Activated naive CD4-positive, alpha-beta T cell treated with Interleukin-2 at 50 U/mL for 16 hours (primary cell): ENCODE results near the gene FKBP14.

Source experiments
- DNase-seq: peaks from one replicate; pipeline ENCODE4 v3.0.0-alpha.2; 2020

FKBP14 gene, protein sequence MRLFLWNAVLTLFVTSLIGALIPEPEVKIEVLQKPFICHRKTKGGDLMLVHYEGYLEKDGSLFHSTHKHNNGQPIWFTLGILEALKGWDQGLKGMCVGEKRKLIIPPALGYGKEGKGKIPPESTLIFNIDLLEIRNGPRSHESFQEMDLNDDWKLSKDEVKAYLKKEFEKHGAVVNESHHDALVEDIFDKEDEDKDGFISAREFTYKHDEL

DNA sequence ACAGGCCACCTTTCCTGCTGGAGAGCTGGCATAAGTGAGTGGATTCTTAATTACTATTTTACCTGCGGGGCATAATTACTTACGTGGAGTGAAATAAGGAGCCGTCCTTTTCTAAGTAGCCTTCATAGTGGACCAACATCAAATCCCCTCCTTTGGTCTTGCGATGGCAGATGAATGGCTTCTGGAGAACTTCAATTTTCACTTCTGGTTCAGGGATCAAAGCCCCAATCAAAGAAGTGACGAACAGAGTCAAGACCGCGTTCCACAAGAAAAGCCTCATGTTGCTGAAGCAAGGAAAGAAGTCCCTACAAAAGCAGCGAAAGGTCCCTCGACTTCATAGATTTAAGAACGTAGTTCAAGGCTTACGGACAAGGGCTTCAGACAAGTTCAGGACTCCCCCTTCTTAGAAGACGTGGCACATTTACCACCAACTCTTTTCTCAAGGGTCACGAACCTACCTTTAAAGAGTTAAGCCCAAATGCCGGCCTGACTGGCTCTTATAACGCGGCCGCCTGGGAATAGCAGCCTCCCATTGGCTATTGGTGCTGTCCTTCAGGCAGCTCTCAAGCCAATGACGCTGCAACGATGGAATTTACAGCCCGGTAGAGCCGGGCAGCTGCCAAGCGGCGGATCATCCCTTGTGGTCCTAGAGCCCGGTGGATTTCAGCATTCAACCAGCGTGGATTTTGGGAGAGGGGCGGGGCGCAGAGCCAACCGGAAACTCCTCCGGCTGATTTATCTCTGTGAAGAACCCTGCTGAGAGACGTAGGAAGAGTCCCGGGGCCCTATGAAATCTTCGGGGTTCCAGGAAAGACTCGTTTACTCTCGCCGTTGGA, at the start of gene FKBP14:
TSS of gene FKBP14 (minus strand) at position 474 of the 836 bp plus-strand sequence. CDS start at position 280, 194 bp downstream.
- peak; percentile 93 for DNase-seq

DNA sequence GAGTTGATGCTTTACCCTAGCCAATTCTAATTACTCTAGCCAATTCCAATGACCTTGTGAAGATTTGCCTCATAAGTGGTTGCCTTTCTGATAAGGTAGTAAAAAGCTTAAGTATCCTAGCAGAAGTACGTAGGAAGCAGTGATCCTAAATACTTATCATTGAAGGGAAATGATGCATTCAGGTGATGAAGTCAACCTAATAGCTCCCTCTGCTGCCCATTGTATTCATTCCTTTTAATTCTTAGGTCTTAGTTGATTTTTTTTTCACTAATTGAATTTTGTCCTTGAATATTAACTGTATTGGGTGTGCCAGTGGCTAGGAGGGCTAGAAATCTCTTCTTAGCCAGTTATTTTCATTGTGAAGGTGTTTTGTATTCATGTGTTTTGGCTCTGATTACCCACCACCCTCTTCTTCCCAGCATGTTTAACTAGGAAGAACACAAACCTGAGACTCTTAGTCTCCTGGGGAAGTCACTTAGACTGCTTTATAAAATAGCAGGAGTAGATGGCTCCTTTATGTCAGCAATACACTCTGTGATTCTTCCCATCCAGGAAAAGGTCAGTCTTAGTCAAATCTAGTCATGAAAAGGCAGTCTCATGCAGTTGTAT, 48.0 kb upstream of the FKBP14 start:
- DNase-seq: no peak

DNA sequence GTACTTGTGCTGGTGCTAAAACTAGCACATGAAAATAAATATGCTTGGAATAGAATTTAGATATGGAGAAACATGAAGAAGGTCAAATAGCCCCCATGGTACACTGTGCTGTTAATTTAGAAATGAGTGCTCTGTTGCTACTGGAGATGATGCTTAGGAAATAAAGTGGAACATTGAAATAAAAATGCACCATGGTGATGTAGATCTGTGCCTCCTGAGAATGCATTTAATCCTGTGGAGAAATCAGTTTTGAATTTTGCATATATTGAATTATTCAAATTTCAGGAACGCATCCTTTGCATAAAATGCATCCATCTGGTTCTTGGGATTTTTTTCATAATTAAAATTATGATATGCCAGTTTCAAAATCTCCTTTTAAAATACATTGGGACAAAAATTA, 46.2 kb upstream of the FKBP14 start:
- DNase-seq: no peak

DNA sequence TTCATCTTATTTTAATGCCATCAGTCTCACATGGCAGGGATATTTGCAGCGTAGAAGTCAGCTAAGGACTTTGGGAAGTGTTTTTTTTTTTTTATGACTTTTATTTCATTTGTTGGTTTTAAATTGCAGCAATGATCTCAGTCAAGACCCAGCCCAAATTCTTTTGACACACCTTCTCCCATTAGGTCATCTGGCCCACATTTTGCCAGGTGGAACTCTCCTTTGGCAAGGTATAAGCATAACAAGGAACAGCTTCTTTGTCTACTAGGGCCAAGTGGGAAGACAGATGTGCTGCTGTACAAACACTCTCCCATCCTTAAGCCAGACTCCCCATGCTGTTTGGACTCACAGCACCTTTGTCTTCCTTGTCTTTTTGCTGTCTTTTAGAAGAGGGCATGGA, 43.5 kb upstream of the FKBP14 start:
- DNase-seq: no peak

DNA sequence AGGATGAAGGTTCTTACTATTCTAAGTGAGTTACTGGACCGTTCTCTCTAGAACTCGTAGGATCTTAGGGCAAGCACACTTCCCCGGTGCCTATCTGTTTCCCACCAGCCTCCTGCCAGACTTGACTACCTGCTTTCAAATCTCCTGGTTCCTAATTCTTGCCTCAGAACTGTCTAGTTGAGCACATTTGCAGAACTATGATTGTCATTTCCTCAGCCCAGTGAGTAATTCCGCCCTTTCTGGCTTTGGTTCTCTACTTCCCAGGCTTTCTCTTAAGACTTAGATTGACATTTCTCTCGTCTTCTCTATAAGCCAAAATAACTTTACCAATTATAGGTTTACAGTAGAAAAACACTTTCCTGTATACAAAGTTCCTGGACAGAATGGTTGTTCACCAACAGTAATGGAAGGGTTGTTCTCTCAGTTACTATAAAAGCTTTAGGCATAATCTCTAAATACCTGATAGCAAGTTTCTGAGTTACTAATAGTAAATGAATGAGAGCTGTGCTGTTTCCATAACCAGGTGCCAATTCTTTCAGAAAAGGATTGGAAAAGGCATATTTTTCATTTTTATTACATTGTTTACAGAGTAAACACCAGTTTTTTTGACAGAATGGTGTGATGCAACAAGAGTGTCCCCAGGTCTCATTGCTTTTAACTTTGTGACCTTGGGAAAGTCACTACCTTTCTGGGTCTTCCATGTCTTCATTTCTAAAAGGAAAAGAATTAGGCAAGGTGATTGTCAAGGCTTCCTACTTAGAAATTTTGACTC, 42.8 kb upstream of the FKBP14 start:
- no peak for DNase-seq

DNA sequence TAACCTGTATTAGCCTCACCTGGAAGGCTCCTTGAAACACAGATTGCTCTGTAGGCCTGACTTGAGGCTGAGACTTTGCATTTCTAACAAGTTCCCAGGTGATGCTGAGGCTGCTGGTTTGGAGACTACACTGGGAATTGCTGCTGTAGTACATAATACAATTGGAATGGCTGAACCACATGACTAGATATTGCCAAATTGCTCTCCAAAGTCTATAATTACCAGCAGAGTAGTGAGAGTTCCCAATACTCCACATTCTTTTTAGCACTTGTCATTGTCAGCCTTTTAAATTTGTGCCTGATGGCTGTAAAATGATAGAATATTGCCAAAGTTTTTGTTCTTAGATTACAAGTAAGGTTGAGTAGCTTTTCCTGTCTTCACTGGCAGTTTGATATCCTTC, 41.6 kb upstream of the FKBP14 start:
- DNase-seq: no peak

DNA sequence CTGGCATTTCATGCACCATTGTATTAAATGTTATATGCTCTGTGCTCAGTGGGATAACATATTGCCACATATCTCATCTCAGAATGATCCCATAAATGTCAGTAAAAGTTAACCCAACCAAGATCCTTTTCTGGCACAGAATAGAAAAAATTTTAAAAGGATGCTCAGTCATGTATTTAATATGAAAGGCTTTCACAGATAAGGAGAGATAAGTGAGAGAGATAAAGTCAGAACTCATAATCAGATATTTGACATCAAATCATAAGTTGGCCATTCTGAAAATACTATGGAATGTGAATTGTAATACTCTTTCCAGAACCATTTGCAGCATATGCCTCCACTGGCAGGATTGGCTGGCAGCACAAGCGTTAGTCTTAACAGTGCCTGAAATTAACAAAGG, 40.2 kb upstream of the FKBP14 start:
- DNase-seq: no peak

DNA sequence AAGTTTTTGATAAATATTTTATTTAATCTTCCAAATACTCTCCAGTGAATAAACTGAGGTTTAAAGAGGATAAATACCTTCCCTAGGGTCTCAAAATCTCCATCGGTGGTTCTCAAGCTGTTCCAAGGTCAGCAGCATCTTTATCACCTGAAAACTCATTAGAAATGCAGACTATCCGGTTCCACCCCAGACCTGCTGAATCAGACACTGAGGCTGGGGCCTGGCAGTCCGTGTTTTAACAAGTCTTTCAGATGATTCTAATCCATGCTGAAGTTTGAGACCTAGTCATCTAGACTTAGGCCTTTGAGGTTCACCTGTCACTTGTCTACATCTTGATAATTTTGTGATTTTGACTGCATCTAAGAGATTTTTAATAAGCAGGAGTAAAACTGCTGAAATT, 39.2 kb upstream of the FKBP14 start:
- DNase-seq: no peak

DNA sequence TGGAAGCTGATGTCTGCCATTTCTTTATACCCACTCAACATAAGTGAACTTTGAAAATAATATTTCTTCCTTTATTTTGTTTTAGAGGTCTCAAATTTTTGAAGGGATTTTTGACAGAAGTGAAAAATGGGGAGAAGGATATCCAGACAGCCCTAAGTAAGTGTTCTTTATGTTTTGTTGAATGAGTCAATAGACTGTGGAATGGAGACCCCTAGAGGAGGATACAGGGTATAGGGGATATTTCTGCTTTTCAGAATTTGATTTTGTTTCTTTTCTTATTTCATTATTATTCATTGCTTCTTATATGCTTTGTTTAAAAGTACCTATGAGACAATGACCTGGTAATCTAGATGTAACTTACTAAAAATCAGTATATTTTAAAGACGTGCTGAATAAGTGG, 36.1 kb upstream of the FKBP14 start:
- no peak for DNase-seq

DNA sequence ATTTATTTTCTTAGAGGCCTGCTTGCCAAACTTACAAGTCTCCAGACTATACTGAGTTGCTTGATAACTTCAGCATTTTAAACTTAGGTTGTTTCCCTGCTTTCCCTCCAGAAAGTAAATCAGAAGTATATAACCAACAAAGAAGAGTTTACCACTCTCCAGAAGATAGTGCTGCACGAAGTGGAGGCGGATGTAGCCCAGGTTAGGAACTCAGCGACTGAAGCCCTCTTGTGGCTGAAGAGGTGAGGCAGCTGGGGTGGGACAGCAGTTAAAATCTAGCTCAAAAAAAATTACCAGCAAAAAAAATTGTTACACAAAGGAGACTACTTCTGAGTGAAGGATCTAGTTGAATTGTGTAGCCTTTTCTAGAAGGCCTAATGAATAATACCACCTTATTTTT, 35.3 kb upstream of the FKBP14 start:
- peak; percentile 31 for DNase-seq

DNA sequence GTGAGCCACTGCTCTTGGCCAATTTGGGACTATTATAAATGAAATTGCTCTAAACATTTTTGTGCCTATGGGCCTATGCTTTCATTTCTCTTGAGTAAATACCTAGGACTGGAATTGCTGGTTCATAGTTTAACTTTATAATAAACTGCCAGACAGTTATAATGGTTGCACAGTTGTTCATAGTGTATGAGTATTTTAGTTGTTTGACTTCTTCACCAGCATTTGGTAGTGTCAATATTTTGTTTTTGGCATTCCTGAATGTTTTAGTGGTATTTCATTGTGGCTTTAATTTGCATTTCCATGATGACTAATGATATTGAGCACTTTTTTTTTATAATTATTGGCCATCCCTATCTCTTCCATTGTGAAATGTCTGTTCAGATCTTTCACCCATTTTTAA, 31.2 kb upstream of the FKBP14 start:
- no peak for DNase-seq

DNA sequence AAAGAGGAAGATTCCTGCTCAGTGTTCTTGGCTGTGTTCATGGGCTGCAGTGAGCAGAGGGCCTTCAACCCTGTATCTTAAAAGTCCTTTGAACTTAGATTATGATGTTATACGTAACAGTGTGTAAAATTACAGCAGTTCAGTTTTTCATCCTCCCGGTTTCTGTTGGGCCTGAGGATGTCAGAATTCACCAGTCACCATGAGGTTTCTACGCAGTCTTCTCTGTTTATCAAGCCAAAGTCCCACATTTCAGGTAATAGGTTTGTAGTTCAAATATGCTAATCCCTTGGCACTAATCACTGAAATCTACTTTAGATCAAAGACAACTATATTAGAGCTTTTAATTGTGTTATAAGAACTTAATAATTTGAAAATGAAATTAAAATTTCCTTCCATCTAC, 26.6 kb upstream of the FKBP14 start:
- DNase-seq: no peak

DNA sequence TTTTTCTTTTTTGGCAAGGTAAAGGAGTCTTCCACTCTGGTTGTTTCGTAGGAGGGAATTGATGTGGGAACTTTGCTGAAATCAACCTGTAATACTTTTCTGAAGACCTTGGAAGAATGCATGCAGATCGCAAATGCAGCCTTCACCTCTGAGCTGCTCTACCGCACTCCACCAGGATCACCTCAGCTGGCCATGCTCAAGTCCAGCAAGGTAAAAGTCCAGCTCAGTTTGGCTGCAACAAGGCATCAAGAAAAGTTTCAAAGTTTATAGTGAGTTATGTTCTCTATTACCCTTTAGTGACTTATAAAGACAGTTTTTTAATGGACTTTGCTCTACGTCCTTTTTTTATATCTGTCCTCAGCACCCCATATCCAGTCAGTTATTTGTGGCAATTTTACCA, 22.7 kb upstream of the FKBP14 start:
- no peak for DNase-seq

DNA sequence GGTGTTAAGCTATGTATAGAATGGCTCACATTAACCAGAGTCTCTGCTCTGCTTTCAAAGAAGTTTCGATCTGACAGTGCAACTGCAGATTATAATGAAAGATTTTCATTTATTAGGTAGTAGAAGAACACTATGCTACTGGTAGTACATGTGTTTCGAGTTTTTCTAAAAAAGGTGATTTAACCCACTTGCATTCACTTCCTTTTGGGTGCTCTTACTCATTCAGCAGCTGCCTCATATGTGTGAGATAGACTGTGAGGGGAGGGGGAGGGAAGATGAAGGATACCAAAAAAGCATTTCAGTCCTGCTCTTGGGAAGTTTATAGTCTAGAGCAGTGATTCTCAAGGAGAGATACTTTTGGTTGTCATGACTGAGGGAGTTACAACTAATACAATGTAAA, 22.1 kb upstream of the FKBP14 start:
- DNase-seq: no peak

DNA sequence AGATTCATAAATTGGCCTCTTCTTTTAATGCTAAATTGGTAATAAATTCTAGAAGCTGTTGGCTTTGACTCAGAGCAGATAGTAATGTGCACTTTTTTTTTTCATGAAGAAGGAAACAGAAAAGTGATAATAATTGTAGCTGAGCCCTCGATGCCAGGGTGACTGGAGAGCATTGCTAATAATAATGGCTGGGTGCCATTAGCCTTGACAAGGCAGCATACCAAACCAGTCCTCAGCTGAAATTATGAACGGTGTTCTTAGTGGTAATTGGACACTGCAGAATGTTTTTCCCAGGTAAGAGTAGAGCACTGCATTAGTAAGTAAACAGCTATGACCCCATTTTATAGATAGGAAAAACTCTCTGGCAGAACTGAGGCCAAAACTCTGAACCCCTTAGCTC, 20.6 kb upstream of the FKBP14 start:
- DNase-seq: no peak

DNA sequence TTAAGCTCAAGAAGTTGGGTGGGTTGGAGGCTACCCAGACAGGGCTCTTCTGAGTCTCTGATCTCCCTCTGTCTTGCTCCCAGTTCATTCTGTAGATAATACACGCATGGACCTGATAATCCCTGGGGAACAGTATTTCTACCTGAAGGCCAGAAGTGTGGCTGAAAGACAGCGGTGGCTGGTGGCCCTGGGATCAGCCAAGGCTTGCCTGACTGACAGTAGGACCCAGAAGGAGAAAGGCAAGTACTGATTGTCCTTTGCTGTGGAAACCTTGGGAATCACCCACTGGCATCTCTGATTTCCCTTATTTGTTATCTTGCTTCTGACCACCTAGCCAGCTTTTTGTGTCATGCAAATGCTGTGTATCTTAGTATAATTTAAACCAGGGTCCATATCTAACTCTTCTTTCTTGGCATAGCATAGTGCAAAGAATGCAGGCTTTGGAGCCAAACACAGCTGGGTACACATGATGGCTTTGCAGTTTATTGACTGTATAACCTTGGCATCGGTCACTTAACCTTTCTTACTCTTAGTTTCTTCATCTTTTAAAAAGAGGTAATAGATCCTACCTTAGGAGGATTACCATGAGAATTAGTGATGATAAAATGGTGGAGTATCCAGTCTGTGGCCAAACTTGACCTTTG, 19.7 kb upstream of the FKBP14 start:
- no peak for DNase-seq

DNA sequence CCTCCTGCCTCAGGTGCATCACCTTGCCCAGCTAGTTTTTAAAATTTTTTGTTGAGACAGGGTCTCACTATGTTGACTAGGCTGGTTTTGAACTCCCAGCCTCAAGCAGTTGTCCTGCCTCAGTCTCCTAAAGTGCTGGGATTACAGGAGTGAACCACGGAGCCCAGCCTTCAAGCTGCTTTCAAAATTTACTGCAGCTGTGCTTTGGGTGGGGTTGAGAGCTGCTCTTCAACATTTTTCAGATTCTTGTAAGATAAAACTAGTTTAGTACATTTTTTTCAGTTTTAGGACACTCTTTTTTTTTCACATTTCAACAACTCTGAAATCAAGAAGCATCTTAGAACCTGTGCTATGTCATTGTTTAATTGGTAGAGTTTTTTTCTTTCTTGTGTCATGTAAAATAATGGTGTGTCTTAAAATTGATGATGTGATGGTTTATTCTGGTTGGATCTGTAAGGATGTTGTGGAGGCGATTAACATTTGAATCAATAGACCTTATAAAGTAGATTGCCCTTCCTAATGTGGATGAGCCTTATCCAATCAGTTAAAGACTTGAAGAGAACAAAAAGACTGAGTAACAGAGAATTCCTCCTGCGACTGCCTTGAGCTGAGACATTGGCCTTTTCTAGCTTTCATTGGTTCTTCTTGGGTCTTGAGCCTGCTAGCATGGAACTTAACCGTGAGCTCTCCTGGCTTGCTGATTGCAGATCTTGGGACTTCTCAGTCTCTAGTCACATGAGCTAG, 15.2 kb upstream of the FKBP14 start:
- no peak for DNase-seq

DNA sequence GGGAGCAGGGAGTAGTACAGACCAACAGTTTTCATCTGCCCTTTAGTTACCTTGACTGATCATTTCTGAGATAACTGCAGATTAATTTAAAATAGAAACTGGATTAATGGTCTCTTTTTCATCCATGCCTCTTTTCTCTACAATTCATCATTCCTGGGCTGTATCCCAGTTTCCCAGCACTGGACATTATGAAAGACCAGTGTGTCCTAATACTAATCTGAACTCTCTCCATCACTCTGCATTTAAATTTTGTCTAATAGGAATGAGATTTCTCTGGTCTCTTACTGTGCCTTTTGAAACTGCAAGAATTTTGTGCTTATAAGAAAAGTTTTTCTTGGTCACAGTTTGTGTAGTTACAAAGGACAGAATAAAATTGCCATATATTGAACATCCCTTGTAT, 14.4 kb upstream of the FKBP14 start:
- DNase-seq: no peak

DNA sequence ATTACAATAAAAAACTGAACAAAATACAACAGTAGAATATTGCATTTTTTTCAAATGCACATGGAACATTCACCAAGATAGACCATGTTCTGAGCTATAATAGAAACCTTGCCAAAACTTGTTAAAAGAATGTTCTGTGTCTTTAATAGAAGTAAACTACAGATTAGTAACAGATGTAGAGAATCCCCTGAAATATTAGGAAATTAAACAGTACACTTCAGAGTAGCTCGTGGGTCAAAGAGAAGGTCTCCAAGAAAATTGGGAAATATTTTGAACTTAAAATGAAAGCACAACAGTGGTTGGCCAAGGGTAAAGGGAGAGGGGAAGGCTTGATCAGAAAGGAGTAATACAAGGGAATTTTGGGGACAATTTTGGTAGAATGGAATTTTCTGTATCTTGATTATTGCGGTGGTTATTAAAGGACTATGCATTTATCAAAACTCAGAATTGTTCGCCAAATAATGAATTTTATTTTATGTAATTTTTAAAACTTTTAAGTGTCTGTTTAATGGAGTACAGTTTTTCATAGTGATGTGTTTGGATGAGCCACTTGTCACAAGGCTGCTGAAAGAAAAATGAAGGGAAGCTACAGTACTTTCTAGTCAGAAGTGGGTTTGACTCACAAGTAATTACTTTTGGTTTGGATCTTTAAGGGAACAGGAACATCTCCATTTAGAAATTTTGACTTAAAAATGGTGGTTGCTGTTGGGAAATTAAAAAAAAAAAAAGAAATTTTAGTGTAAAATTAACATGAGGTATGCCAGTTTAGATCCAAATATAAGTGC, 11.9 kb upstream of the FKBP14 start:
- no peak for DNase-seq

DNA sequence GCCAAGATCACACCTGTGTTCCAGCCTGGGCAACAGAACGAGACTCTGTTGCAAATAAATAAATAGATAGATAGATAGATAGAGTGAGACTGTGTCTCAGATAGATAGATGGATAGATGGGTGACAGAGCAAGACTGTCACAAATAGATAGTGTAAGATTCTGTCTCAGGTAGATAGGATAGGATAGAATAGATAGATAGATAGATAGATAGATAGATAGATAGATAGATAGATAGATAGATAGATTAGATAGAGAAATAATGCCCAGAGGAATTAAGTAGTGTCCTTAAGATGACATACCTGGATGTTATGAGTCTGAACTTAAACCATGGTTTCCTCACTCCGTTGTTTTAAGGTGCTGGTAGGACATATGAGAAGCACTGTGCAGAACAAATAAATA, 9.7 kb upstream of the FKBP14 start:
- no peak for DNase-seq

DNA sequence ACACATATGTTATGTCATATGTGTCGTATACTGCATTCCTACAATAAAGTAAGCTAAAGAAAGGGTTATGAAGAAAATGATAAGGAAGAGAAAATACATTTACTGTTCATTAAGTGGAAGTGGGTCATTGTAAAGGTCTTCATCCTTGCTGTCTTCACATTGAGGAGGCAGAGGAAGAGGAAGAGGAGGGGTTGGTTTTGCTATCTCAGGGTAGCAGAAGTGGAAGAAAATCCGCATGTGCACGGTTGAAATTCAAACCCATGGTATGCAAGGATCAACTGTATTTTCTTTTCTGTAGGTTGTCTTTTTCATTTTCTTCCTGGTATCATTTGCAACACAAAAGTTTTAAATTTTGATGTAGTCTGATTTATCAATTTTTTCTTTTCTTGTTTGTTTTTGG, 8.0 kb upstream of the FKBP14 start:
- no peak for DNase-seq
